HepG2 (cell line): ENCODE measurements around the gene HOXA6.

Source experiments
- ATF6 ChIP-seq: sonication (generic); formaldehyde crosslinking; conservative IDR thresholded peaks from 2 replicates; pipeline ENCODE4 v1.4.0; 2020; ENCODE audit warnings: missing genetic modification reagents
- JUN ChIP-seq: sonication (generic); formaldehyde crosslinking; IDR thresholded peaks from 2 replicates; pipeline ENCODE4 v1.4.0; 2020; ENCODE audit warnings: mild to moderate bottlenecking, missing genetic modification reagents
- MEIS2 ChIP-seq: sonication (generic); formaldehyde crosslinking; IDR thresholded peaks from 2 replicates; pipeline ENCODE4 v1.9.0; 2021; ENCODE audit warnings: mild to moderate bottlenecking, missing genetic modification reagents
- MXI1 ChIP-seq: IDR thresholded peaks from 3 replicates; pipeline ENCODE4 v1.6.1; 2012; ENCODE audit warnings: low read depth, low read length, inconsistent platforms, borderline replicate concordance
- TF ChIP-seq, protein P1 (sequence below): IDR thresholded peaks from 2 replicates; pipeline ENCODE4 v1.6.1; 2016; ENCODE audit warnings: missing compliant biosample characterization, missing genetic modification reagents, borderline replicate concordance
- TF ChIP-seq, protein P2 (sequence below): sonication (generic); formaldehyde crosslinking; IDR thresholded peaks from 2 replicates; pipeline ENCODE4 v1.5.0; 2020; ENCODE audit warnings: missing genetic modification reagents

DNA sequence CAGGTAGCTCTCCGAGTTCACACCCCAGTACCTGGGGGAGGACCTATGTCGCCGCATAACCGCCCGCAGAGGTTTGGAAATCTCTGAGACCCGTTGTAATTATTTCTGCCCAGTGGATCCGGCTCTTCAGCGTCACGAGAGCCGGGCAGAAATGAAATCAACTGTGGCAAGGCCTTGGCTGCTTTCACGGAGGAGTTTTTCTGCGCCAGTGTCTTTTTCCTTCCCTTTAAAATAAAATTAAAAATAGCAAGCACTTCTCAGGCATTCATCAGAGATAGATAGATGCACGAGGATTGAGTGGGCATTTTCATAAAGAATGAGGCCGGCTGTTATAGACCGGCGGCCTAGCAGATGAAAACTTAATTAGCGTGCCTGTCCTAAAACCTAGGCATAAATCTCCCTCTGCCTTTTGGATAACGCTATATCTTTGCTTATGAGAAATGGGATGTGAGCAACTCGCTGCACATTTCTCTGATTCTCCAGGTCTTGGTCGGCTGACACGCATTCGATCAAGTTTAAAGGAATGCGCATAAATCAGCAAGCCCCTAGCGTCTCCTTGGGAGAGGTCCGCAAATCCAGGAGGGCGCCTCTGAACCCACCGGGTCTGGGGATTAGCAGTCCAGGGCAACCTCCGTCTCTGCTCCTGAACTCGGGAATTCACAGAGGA is 45.9 kb upstream of the HOXA6 start:
- TF ChIP-seq MEIS2 (CRISPR knock-in tag) (no peak), JUN (CRISPR knock-in tag) (no peak), ATF6 (no peak), MXI1 (no peak)
- TF ChIP-seq, protein P1, sequence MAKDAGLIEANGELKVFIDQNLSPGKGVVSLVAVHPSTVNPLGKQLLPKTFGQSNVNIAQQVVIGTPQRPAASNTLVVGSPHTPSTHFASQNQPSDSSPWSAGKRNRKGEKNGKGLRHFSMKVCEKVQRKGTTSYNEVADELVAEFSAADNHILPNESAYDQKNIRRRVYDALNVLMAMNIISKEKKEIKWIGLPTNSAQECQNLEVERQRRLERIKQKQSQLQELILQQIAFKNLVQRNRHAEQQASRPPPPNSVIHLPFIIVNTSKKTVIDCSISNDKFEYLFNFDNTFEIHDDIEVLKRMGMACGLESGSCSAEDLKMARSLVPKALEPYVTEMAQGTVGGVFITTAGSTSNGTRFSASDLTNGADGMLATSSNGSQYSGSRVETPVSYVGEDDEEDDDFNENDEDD (CRISPR knock-in tag): no peak
- TF ChIP-seq, protein P2, sequence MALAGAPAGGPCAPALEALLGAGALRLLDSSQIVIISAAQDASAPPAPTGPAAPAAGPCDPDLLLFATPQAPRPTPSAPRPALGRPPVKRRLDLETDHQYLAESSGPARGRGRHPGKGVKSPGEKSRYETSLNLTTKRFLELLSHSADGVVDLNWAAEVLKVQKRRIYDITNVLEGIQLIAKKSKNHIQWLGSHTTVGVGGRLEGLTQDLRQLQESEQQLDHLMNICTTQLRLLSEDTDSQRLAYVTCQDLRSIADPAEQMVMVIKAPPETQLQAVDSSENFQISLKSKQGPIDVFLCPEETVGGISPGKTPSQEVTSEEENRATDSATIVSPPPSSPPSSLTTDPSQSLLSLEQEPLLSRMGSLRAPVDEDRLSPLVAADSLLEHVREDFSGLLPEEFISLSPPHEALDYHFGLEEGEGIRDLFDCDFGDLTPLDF (CRISPR knock-in tag): no peak
